PC-3 (cell line): Measurements from ENCODE around the gene JAM2. TPM values are rescaled to one million over a fixed set of nuclear protein-coding genes. Genes with fewer than 3 reads are reported as not detected.

ENCODE experiments used
- ATAC-seq: fragments of 200-7000 bp; cut with Tn5 transposase; 2 replicates; pipeline ENCODE4 v1.9.1; 2020; ENCODE audit warnings: mild to moderate bottlenecking, moderate library complexity
- BruUV-seq: library from RNA; stranded (reverse); fragments of 400-500 nt; replicated peaks from 2 replicates; lab custom pipeline; 2021; lab: Mats Ljungman, UMichigan
- CTCF ChIA-PET: fragments of 300-600 bp; sonication (Branson Sonifier 250); formaldehyde crosslinking; loops from one replicate; lab custom pipeline; 2022; ENCODE audit warnings: antibody characterized with exemption; lab: Charles Lee
- POLR2A ChIA-PET: fragments of 300-600 bp; sonication (Branson Sonifier 250); formaldehyde crosslinking; loops from one replicate; lab custom pipeline; 2022; ENCODE audit warnings: antibody characterized with exemption; ENCODE audit not compliant: unreplicated experiment; lab: Charles Lee
- DNase-seq: peaks from one replicate; pipeline ENCODE4 v3.0.0-alpha.2; 2015
- H2AFZ ChIP-seq: fragments of 300-600 bp; sonication (generic); 2 replicates; pipeline ENCODE4 v1.6.0; 2016; ENCODE audit warnings: antibody characterized with exemption, low read length
- H3F3A ChIP-seq: fragments of 300-600 bp; sonication (generic); one replicate; pipeline ENCODE4 v1.6.0; 2017; ENCODE audit warnings: antibody characterized with exemption, low read length, control low read depth, mild to moderate bottlenecking; ENCODE audit not compliant: unreplicated experiment
- H3K27ac ChIP-seq: fragments of 300-600 bp; sonication (generic); 2 replicates; pipeline ENCODE4 v1.5.1; 2016; ENCODE audit warnings: mild to moderate bottlenecking, low read length
- H3K27me3 ChIP-seq: fragments of 300-600 bp; sonication (generic); 2 replicates; pipeline ENCODE4 v1.6.1; 2016; ENCODE audit warnings: low read length, mixed read lengths
- H3K36me3 ChIP-seq: fragments of 300-600 bp; sonication (generic); 2 replicates; pipeline ENCODE4 v1.6.1; 2016; ENCODE audit warnings: low read depth, mixed run types, low read length, mixed read lengths
- H3K4me1 ChIP-seq: fragments of 300-600 bp; sonication (generic); 2 replicates; pipeline ENCODE4 v1.5.1; 2016; ENCODE audit warnings: low read length; ENCODE audit not compliant: insufficient read depth
- H3K4me2 ChIP-seq: fragments of 300-600 bp; sonication (generic); 2 replicates; pipeline ENCODE4 v1.6.0; 2016; ENCODE audit warnings: low read length
- H3K4me3 ChIP-seq: fragments of 300-600 bp; sonication (generic); 2 replicates; pipeline ENCODE4 v1.5.1; 2016; ENCODE audit warnings: mild to moderate bottlenecking, low read length, mixed read lengths
- H3K79me2 ChIP-seq: fragments of 300-600 bp; sonication (generic); 2 replicates; pipeline ENCODE4 v1.6.1; 2017; ENCODE audit warnings: low read length, mixed read lengths
- H3K9ac ChIP-seq: fragments of 300-600 bp; sonication (generic); 2 replicates; pipeline ENCODE4 v1.6.0; 2016; ENCODE audit warnings: mild to moderate bottlenecking, low read length
- H3K9me2 ChIP-seq: fragments of 300-600 bp; sonication (generic); replicated peaks from 2 replicates; pipeline ENCODE4 v1.6.1; 2016; ENCODE audit warnings: mixed run types, low read length, mixed read lengths
- H3K9me3 ChIP-seq: fragments of 300-600 bp; sonication (generic); 2 replicates; pipeline ENCODE4 v1.6.1; 2016; ENCODE audit warnings: low read length, mixed read lengths
- H4K20me1 ChIP-seq: fragments of 300-600 bp; sonication (generic); 2 replicates; pipeline ENCODE4 v1.6.1; 2016; ENCODE audit warnings: low read length, mixed read lengths
- EZH2 ChIP-seq: fragments of 300-600 bp; sonication (generic); IDR thresholded peaks from one replicate; pipeline ENCODE4 v1.6.1; 2017; ENCODE audit warnings: antibody characterized with exemption, mild to moderate bottlenecking, low read length; ENCODE audit not compliant: unreplicated experiment
- EZH2phosphoT487 ChIP-seq: fragments of 300-600 bp; sonication (generic); IDR thresholded peaks from 2 replicates; pipeline ENCODE4 v1.6.1; 2018; ENCODE audit warnings: mild to moderate bottlenecking, antibody characterized with exemption, low read length, borderline replicate concordance
- intact Hi-C: fragments of 100-400 bp; cut with micrococcal nuclease; formaldehyde crosslinking; loops from 2 replicates; pipeline ENCODE4 v1.9.0; 2023
- total RNA-seq: library from RNA; depleted of rRNA; stranded (reverse); fragments of >200 nt; gene quantifications from 2 replicates; pipeline ENCODE4 v1.2.3, GENCODE V29; 2014
- TF ChIP-seq, protein P1 (sequence below): fragments of 300-600 bp; sonication (generic); conservative IDR thresholded peaks from 2 replicates; pipeline ENCODE4 v1.5.1; 2017; ENCODE audit warnings: antibody characterized with exemption, low read depth, mild to moderate bottlenecking, low read length

Gene JAM2
- total RNA-seq, 1 experiment from 2014 or later = not detected

- DNase-seq (no peak), ATAC-seq (no peak)
- Histone ChIP-seq H4K20me1 (no peaks in the 10 kb centered on the region), H3K9me2 (no peaks in the 10 kb centered on the region), H3K9ac (no peak overlapping the region), H3K4me3 (no peak overlapping the region), H3K36me3 (no peaks in the 10 kb centered on the region), H3K4me2 (no peak overlapping the region), H3K27ac (no peak overlapping the region), H3F3A (no peaks in the 10 kb centered on the region), H3K4me1 (no peaks in the 10 kb centered on the region), H2AFZ (no peak overlapping the region), H3K79me2 (no peaks in the 10 kb centered on the region), H3K9me3 (no peaks in the 10 kb centered on the region), H3K27me3 (no peaks in the 10 kb centered on the region)
- intact Hi-C loops = no loop called here
- ChIA-PET POLR2A (no interaction called here), CTCF (no interaction called here)
- no TSS peak for BruUV-seq
- TF ChIP-seq, protein P1, sequence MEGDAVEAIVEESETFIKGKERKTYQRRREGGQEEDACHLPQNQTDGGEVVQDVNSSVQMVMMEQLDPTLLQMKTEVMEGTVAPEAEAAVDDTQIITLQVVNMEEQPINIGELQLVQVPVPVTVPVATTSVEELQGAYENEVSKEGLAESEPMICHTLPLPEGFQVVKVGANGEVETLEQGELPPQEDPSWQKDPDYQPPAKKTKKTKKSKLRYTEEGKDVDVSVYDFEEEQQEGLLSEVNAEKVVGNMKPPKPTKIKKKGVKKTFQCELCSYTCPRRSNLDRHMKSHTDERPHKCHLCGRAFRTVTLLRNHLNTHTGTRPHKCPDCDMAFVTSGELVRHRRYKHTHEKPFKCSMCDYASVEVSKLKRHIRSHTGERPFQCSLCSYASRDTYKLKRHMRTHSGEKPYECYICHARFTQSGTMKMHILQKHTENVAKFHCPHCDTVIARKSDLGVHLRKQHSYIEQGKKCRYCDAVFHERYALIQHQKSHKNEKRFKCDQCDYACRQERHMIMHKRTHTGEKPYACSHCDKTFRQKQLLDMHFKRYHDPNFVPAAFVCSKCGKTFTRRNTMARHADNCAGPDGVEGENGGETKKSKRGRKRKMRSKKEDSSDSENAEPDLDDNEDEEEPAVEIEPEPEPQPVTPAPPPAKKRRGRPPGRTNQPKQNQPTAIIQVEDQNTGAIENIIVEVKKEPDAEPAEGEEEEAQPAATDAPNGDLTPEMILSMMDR = no peak
- TF ChIP-seq EZH2 = no peak
- TF ChIP-seq EZH2phosphoT487 = no peak
Measured at GRCh38 chr21:25687787-25688186, 48.7 kb downstream of the JAM2 start.

- H3K27ac ChIP-seq = no peak overlapping the region
- no peaks in the 10 kb centered on the region for H3K4me1 ChIP-seq
- H4K20me1 ChIP-seq = no peaks in the 10 kb centered on the region
- H3K9ac ChIP-seq = no peak overlapping the region
- ChIA-PET CTCF (no interaction called here), POLR2A (no interaction called here)
- ATAC-seq = no peak
- H3K9me3 ChIP-seq = no peaks in the 10 kb centered on the region
- intact Hi-C loops = no loop called here
- no peak overlapping the region for H2AFZ ChIP-seq
- no peak overlapping the region for H3K4me3 ChIP-seq
- no peak overlapping the region for H3K4me2 ChIP-seq
- no peaks in the 10 kb centered on the region for H3K36me3 ChIP-seq
- DNase-seq = no peak
- no peaks in the 10 kb centered on the region for H3K79me2 ChIP-seq
- BruUV-seq = no TSS peak
- no peaks in the 10 kb centered on the region for H3K9me2 ChIP-seq
- H3F3A ChIP-seq = no peaks in the 10 kb centered on the region
- TF ChIP-seq EZH2 = no peak
- TF ChIP-seq, protein P1 = no peak
- TF ChIP-seq EZH2phosphoT487 = no peak
- H3K27me3 ChIP-seq = no peaks in the 10 kb centered on the region
Measured at GRCh38 chr21:25688275-25689155, 49.5 kb downstream of the JAM2 start.

DNA sequence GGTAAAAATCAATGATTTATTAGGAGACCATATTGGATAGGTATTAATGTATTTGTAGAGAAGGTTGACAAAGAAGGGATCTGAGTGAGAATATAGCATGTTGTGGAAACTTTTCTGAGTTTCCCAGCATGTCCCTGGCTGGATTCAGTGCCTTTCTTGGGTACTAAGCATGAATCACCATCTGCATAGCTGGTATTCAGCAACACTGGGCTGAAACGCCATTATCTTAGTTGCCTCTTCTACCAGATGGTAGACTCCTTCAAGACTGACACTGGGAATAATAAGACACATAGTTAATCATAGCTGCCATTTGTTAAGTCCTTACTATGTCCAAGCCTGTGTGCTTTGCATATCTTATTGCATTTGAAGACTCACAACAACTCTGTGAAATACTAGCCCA, 50.2 kb downstream of the JAM2 start:
- Histone ChIP-seq H4K20me1 (no peaks in the 10 kb centered on the region), H3K9ac (no peak overlapping the region), H3K4me1 (no peaks in the 10 kb centered on the region), H3K79me2 (no peaks in the 10 kb centered on the region), H2AFZ (no peak overlapping the region), H3K27ac (no peak overlapping the region), H3K9me2 (no peaks in the 10 kb centered on the region), H3K9me3 (no peaks in the 10 kb centered on the region), H3K27me3 (no peaks in the 10 kb centered on the region), H3F3A (no peaks in the 10 kb centered on the region), H3K4me2 (no peak overlapping the region), H3K4me3 (no peak overlapping the region), H3K36me3 (no peaks in the 10 kb centered on the region)
- POLR2A ChIA-PET = no interaction called here
- CTCF ChIA-PET = no interaction called here
- ATAC-seq = no peak
- TF ChIP-seq, protein P1 = no peak
- TF ChIP-seq EZH2 = no peak
- no peak for TF ChIP-seq EZH2phosphoT487
- DNase-seq = no peak
- no TSS peak for BruUV-seq
- intact Hi-C loops = no loop called here
